Measurements from ENCODE around the gene RAI1. TPM values are rescaled to one million over a fixed set of nuclear protein-coding genes. Genes with fewer than 3 reads are reported as not detected.

Gene RAI1
- total RNA-seq, 4 donors from 2014 or later: 19.4 to 38.2 (median 35.3) TPM

DNA sequence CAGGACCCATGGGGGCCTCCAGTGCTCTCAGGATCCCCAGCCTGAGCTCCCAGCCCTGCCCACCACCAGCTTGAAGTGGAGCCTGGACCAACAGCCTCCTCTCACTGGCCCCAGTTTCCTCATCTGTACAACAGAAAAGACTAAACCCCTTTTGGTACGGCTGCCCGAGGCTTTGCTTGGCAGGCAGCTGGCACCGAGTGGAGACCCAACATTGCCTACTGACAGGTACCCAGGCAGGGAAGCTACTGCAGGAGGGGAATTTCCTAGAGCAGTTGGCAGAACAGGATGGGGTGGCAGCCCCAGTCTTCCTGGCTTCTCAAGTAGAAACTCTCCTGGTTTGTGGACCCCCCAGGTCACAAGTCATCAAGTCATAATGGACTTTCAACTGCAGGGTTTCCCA lies 141.4 kb downstream of the RAI1 start:
- WGBS, 2 donors: 38 to 40% methylated on average over 3 of the region's 3 CpGs
- no peak overlapping the region for H3K4me3 ChIP-seq (ENCODE audit: low read depth, poor library complexity, severe bottlenecking)

DNA sequence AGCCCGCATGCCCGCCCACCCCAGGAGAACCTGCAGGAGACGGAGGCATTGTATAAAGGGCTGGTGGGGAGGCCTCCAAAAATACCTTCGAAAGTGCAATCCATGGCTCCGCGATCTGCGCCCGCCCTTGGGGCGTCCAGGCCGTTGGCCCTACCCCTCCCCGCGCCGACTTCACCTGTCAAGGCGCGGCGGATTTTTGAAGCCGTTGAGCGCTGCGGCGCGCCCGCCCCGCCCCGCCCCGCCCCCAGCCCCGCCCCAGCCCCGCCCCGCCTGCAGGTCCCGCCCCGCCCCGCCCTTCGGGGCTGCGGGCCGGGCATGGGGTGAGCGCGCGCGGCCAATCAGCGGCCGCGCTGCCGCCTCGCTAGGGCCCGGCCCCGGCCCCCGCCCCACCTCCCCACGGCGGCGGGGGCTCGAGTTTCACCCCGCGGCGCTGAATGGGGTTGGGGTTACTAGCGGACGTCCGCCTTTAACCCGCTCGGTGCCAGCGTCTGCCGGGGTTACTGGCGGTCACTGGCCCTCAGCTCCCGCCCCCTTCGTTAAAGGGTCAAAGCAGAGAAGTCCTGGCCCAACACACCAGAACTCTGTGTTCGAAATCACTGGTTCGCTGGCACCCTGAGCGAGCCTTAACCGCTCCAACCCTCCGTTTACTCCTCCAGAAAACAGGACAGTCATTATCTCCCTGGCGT lies 142.3 kb downstream of the RAI1 start:
- intact Hi-C loops (cut with DNase I; ENCODE audit: low total_unique reads): no loop called here
- TF ChIP-seq POLR2A (IDR thresholded peaks at IDR 0.05): no peak
- TF ChIP-seq, protein P1, sequence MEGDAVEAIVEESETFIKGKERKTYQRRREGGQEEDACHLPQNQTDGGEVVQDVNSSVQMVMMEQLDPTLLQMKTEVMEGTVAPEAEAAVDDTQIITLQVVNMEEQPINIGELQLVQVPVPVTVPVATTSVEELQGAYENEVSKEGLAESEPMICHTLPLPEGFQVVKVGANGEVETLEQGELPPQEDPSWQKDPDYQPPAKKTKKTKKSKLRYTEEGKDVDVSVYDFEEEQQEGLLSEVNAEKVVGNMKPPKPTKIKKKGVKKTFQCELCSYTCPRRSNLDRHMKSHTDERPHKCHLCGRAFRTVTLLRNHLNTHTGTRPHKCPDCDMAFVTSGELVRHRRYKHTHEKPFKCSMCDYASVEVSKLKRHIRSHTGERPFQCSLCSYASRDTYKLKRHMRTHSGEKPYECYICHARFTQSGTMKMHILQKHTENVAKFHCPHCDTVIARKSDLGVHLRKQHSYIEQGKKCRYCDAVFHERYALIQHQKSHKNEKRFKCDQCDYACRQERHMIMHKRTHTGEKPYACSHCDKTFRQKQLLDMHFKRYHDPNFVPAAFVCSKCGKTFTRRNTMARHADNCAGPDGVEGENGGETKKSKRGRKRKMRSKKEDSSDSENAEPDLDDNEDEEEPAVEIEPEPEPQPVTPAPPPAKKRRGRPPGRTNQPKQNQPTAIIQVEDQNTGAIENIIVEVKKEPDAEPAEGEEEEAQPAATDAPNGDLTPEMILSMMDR (IDR thresholded peaks at IDR 0.05): no peak
- peak; percentile 80 to 97 for DNase-seq (ENCODE audit: low spot score in 2 of 2)
- no peak overlapping the region for H3K4me3 ChIP-seq (ENCODE audit: low read depth, poor library complexity, severe bottlenecking)
- 1 to 2% methylated on average over 17 to 24 of the region's 69 CpGs for WGBS, 2 donors

More for the DNA sequence above, 141.4 kb downstream of the RAI1 start:
- intact Hi-C loops (cut with DNase I; ENCODE audit: low total_unique reads): no loop called here
- no peak for DNase-seq (ENCODE audit: low spot score in 2 of 2)
- TF ChIP-seq, protein P1 (IDR thresholded peaks at IDR 0.05): no peak
- TF ChIP-seq POLR2A (IDR thresholded peaks at IDR 0.05): no peak

DNA sequence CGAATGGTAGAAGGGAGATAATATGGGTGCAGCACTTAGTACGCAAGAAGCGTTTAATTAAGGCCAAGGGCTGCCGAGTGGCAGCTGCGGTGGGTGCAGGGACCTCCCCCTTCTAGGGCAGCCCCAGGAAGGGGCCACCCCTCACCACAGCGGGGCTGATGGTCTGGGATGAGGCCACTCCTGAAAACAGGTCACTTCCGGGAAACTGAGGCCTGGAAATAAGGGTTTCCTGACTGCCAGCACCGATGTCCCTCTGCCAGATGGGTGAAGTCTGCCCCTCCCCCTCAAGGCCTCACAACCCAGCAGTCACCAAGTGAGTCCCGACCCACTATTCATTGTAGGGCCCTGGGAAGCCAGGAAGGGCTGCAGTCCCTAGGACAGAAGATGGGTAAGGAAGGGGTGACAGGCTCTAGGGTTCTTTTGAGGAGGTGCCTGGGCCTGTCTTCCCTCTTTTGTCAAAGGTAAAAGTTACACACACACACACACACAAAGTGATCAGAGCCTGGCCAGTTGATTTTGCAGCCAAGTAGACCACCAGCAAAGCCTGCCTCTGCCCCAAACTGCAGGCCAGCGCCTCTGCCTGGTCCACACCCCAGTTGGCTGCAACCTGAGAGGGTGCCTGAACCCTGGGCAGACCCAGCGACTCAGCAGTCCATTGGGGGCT lies 143.0 kb downstream of the RAI1 start:
- intact Hi-C loops (cut with DNase I; ENCODE audit: low total_unique reads): no loop called here
- DNase-seq (ENCODE audit: low spot score in 2 of 2): no peak
- no peak for TF ChIP-seq POLR2A (IDR thresholded peaks at IDR 0.05)
- TF ChIP-seq, protein P1 (IDR thresholded peaks at IDR 0.05): no peak
- no peak overlapping the region for H3K4me3 ChIP-seq (ENCODE audit: low read depth, poor library complexity, severe bottlenecking)
- 14 to 18% methylated on average over 10 to 11 of the region's 11 CpGs for WGBS, 2 donors

DNA sequence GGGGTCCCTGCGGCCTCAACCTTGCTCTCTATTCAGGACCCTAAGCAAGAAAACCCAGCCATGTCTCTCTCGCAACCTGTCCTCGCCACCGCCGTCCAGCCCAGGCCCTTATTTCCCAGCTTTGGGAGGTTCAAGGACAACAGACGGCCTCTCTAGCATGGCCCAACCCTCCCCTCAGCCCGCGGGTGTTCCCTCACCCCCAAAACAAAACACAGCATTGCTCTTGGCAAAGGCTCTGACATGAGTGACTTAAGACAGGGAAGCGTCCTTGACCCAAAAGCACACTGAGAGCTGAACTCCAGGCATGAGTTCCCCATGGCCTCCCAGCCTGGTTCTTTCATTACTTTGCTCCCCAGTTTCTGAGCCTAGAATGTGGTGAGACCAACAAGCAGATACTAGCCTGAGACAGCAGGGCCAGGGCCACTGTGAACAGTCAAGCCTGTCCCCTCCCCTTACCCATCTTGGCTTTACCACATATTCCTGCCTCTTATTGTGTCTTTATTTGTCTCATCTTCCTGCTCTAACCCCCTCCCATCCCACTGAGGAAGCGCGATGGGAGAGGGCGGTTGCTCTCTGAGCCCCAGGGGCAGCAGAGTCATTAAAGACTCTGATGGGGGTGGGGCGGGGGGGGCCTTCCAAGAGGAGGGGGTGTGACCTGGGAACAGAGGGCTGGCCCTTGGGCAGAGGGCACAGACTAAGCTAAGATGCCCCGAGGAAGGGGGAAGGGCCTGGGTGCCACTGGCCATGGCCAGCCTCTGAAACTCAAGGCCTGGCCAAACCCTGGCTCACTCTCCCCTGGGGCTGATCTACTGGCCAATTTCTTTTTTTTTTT lies 143.7 kb downstream of the RAI1 start:
- no peak for DNase-seq (ENCODE audit: low spot score in 2 of 2)
- 32 to 37% methylated on average over 14 of the region's 14 CpGs for WGBS, 2 donors
- intact Hi-C loops (cut with DNase I; ENCODE audit: low total_unique reads): no loop called here
- H3K4me3 ChIP-seq (ENCODE audit: low read depth, poor library complexity, severe bottlenecking): no peak overlapping the region
- TF ChIP-seq, protein P1 (IDR thresholded peaks at IDR 0.05): no peak
- TF ChIP-seq POLR2A (IDR thresholded peaks at IDR 0.05): no peak

DNA sequence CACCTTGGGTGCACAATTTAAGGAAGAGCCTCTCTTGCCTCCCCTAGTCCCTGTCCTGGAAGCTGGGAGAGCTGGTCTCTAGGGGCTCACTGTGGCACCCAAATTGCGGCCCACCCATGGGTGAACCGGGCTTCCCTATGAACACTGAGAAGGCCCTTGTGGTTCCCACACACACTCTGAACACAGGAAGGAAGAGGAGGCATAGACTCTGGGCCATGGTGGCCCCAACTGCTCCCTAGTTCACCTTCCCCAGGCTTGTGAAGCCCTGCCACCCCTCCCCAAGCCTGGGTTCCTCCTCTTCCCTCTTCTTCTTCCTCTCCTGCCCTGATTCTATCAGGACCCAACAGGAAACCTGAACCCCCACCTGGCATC lies 145.1 kb downstream of the RAI1 start:
- TF ChIP-seq, protein P1 (IDR thresholded peaks at IDR 0.05): no peak
- no peak for TF ChIP-seq POLR2A (IDR thresholded peaks at IDR 0.05)
- intact Hi-C loops (cut with DNase I; ENCODE audit: low total_unique reads): no loop called here
- no peak for DNase-seq (ENCODE audit: low spot score in 2 of 2)
- WGBS, 2 donors: 83 to 100% methylated on average over 2 of the region's 2 CpGs
- H3K4me3 ChIP-seq (ENCODE audit: low read depth, poor library complexity, severe bottlenecking): no peak overlapping the region

All from lower leg skin (tissue), 4 donors.